HCEC 1CT (cell line): ENCODE data around the gene GGA3.
"Not testable (repeated sequence)": the region's sequence is repeated elsewhere in the genome, so short reads cannot be mapped to it uniquely, and the experiment has no call there.

Experiments
- DNase-seq: peaks from one replicate; pipeline ENCODE4 v3.0.0-alpha.2; 2017

Gene GGA3, protein sequence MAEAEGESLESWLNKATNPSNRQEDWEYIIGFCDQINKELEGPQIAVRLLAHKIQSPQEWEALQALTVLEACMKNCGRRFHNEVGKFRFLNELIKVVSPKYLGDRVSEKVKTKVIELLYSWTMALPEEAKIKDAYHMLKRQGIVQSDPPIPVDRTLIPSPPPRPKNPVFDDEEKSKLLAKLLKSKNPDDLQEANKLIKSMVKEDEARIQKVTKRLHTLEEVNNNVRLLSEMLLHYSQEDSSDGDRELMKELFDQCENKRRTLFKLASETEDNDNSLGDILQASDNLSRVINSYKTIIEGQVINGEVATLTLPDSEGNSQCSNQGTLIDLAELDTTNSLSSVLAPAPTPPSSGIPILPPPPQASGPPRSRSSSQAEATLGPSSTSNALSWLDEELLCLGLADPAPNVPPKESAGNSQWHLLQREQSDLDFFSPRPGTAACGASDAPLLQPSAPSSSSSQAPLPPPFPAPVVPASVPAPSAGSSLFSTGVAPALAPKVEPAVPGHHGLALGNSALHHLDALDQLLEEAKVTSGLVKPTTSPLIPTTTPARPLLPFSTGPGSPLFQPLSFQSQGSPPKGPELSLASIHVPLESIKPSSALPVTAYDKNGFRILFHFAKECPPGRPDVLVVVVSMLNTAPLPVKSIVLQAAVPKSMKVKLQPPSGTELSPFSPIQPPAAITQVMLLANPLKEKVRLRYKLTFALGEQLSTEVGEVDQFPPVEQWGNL

DNA sequence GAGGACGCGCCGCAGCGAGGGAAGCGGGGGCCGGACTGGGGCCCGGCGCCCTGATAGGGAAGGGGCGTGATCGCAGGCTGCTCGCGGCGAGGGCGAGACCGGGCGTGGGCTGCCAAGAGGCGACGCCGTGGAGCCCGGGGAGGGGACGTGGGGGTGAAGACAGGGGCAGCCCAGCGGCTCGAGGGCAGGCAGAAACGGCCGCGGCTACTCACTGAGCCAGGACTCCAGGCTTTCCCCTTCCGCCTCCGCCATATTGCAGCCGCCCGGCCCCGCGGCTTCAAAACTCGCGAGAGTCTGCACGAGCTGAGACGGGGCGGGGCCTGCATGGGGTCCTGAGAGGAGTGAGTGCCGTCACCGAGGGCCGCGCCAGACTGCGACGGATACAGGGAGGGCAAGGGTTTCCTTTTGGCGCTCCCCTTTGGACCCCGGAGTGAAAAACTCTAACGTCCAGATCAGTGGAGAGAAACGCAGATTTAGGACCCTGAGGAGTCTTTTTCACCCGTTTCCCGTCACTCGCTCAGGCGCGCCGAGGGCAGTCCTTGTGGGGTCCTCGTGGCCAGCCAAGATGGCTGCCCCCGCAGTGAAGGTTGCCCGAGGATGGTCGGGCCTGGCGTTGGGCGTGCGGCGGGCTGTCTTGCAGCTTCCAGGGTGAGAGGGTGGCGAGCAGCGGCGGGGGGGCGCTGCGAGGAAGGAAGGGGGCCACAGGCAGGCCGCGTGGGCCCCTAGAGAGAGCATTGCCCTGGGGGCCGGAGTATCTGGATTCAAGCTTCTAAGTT, at the start of gene GGA3, which contains the start of gene MRPS7:
TSS of gene GGA3 (minus strand) at position 271 of the 776 bp plus-strand sequence. CDS start at position 252, 19 bp downstream.
TSS of gene MRPS7 (plus strand) at position 544 of the 776 bp plus-strand sequence. CDS start at position 566, 22 bp downstream.
- peak; percentile 90 for DNase-seq

DNA sequence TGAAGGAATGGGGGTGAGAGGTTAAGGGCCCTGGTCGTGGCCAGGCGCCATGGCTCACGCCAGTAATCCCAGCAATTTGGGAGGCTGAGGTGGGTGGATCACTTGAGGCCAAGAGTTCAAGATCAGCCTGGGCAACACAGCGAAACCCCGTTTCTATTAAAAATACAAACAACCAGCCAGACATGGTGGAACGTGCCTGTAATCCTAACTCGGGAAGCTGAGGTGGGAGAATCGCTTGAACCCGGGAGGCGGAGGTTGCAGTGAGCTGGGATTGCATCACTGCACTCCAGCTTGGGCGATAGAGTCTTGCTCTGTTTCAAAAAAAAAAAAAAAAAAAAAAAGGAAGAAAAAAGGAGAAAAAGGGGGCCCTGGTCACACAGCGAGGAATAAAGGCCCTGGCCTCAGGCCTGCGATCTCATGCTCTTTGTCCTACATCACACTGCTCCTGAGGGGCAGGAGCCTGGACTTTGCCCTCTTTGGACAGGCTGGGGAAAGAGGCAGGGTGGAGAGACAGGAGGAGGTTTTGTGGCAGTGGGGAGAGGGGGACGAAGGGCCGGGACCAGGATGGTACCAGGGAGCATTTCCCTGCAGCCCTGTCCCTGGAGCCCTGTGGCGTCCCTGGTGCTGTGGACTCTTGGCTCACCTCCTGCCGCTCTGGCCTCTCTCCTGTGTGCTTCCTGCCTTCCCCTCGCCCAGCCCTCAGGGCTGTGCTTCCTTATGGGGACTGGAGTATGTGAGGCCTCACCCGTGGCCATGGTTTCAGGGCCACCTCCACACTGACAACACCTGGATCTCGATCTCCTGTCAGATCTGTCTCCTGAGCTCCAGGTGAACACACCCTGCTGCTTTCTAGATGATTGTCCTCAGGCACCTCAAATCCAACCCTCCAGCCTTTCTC, 47.6 kb upstream of the GGA3 start:
- no peak for DNase-seq

DNA sequence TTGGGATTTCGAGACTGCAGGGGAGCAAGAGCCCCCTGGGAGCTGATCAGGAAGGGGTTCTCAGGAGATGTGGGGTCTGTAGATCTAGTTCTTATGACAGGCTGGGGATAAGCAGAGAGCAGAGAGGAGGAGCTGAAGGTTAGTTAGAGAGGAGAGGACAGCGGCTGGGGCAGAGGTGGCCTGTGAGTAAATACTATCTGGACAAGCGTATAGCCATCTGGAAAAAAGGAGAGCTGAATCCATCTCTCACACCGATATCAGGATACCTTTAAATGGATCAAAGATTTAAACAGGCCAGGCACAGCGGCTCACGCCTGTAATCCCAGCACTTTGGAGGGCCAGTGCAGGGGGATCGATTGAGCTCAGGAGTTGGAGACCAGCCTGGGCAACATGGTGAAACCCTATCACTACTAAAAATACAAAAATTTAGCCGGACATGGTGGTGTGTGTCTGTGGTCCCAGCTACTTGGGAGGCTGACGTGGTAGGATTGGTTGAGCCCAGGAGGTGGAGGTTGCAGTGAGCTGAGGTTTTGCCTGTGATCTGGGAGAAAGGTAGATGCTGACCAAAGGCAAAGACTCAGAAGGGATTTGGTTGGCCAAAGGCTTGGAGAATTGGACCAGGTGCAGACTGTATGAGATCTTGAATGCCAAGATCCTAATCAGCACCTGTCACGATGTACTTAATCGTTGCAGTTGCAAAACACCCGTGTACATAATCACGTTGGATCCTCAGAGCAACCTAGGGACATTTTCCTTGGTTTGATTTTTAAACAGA, 46.7 kb upstream of the GGA3 start:
- no peak for DNase-seq

GRCh38 chr17:75301502-75302206, 40.2 kb upstream of the GGA3 start:
- DNase-seq: no peak

DNA sequence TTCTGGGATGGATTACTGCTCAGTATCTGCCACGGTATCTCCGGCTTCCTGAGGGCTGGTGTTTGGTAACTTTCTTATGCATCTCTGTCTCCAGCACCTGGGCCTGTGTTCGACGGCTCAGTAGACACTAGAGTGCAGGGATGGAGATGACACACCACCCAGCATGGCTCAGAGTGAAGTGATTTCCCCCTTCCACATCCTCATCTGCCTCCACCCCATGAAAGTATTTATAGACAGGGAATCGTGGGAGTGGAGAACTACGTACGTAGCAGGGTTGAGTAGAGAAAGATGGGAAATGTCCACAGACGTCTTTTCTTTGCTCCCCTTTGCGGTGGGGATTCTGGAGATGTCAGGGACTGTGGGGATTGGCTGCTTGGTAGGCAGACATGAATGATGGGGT, 39.6 kb upstream of the GGA3 start:
- no peak for DNase-seq

GRCh38 chr17:75300280-75300679, 38.9 kb upstream of the GGA3 start:
- DNase-seq: no peak

GRCh38 chr17:75295201-75296158, 34.1 kb upstream of the GGA3 start:
- no peak for DNase-seq

GRCh38 chr17:75292810-75293448, 31.5 kb upstream of the GGA3 start:
- DNase-seq: not testable (repeated sequence)

- DNase-seq: peak; percentile 53
Observed at GRCh38 chr17:75289832-75290337, 28.5 kb upstream of the GGA3 start.

- DNase-seq: peak; percentile 100
Observed at GRCh38 chr17:75289115-75289831, 27.9 kb upstream of the GGA3 start, which contains the start of gene SLC25A19. Gene SLC25A19 (minus strand): TSS chr17:75289433. CDS start chr17:75286764, 2,669 bp downstream.

- no peak for DNase-seq
Observed at GRCh38 chr17:75288770-75289114, 27.3 kb upstream of the GGA3 start.

- DNase-seq: no peak
Observed at GRCh38 chr17:75288359-75288758, 27.0 kb upstream of the GGA3 start.

- DNase-seq: no peak
Observed at GRCh38 chr17:75287221-75287620, 25.8 kb upstream of the GGA3 start.

DNA sequence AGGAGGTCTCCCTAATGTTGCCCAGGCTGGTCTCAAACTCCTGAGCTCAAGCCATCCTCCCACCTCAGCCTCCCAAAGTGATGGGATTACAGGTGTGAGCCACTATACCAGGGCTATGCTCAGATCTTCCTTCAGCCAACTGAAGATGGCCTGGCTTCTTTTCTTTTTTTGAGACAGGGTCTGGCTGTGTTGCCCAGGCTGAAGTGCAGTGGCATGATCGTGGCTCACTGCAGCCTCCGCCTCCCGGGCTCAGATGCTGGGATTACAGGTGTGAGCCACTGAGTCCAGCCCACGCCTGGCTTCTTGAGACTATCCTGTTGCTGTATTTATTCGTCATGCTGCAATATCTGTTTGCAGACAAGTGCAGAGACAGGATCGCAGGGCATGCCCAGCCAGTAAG, 23.7 kb upstream of the GGA3 start:
- DNase-seq: no peak

- DNase-seq: not testable (repeated sequence)
Observed at GRCh38 chr17:75280189-75280588, 18.8 kb upstream of the GGA3 start.

GRCh38 chr17:75277664-75278071, 16.3 kb upstream of the GGA3 start:
- DNase-seq: no peak

- DNase-seq: peak; percentile 88
Observed at GRCh38 chr17:75273977-75274708, 12.7 kb upstream of the GGA3 start.
